ENCODE data around the gene LAMC3. TPM values are rescaled to one million over a fixed set of nuclear protein-coding genes. Genes with fewer than 3 reads are reported as not detected.
"Not testable (repeated sequence)": the region's sequence is repeated elsewhere in the genome, so short reads cannot be mapped to it uniquely, and the experiment has no call there.

Gene LAMC3
- total RNA-seq, 1 donor from 2014 or later: 0.03 TPM

GRCh38 chr9:131099102-131099606 is 90.2 kb downstream of the LAMC3 start:
- DNase-seq: no peak
- ATAC-seq (ENCODE audit: poor library complexity): no peak
- intact Hi-C loops (cut with DNase I): no loop called here

- DNase-seq; intact Hi-C loops (cut with DNase I); ATAC-seq (ENCODE audit: poor library complexity): not testable (repeated sequence)
Observed at GRCh38 chr9:131099845-131100244, 90.9 kb downstream of the LAMC3 start.

GRCh38 chr9:131100445-131100844 is 91.5 kb downstream of the LAMC3 start:
- DNase-seq: no peak
- no peak for ATAC-seq (ENCODE audit: poor library complexity)
- intact Hi-C loops (cut with DNase I): no loop called here

GRCh38 chr9:131101207-131101964 is 92.4 kb downstream of the LAMC3 start:
- ATAC-seq (ENCODE audit: poor library complexity): no peak
- DNase-seq: no peak
- intact Hi-C loops (cut with DNase I): no loop called here

- ATAC-seq (ENCODE audit: poor library complexity) (no peak), DNase-seq (no peak)
- intact Hi-C loops (cut with DNase I): no loop called here
Observed at GRCh38 chr9:131103024-131103423, 94.0 kb downstream of the LAMC3 start.

- no peak for DNase-seq
- intact Hi-C loops (cut with DNase I): no loop called here
- ATAC-seq (ENCODE audit: poor library complexity): no peak
Observed at GRCh38 chr9:131103535-131103934, 94.6 kb downstream of the LAMC3 start.

GRCh38 chr9:131104016-131104740 is 95.2 kb downstream of the LAMC3 start:
- ATAC-seq (ENCODE audit: poor library complexity) (no peak), DNase-seq (no peak)
- intact Hi-C loops (cut with DNase I): no loop called here

- DNase-seq (no peak), ATAC-seq (ENCODE audit: poor library complexity) (no peak)
- intact Hi-C loops (cut with DNase I): no loop called here
Observed at GRCh38 chr9:131105952-131106351, 97.0 kb downstream of the LAMC3 start.

- ATAC-seq (ENCODE audit: poor library complexity) (peak; percentile 67), DNase-seq (peak; percentile 72)
- intact Hi-C loops (cut with DNase I): no loop called here
Observed at GRCh38 chr9:131107760-131108159, 98.8 kb downstream of the LAMC3 start.

GRCh38 chr9:131111186-131111853 is 102.3 kb downstream of the LAMC3 start:
- no peak for DNase-seq
- intact Hi-C loops (cut with DNase I): no loop called here
- ATAC-seq (ENCODE audit: poor library complexity): no peak

- DNase-seq (no peak), ATAC-seq (ENCODE audit: poor library complexity) (no peak)
- intact Hi-C loops (cut with DNase I): no loop called here
Observed at GRCh38 chr9:131111854-131112311, 102.9 kb downstream of the LAMC3 start.

GRCh38 chr9:131112374-131113154 is 103.6 kb downstream of the LAMC3 start:
- no peak for ATAC-seq (ENCODE audit: poor library complexity)
- no peak for DNase-seq
- intact Hi-C loops (cut with DNase I): no loop called here

- intact Hi-C loops (cut with DNase I): no loop called here
- ATAC-seq (ENCODE audit: poor library complexity): no peak
- DNase-seq: no peak
Observed at GRCh38 chr9:131113655-131114054, 104.7 kb downstream of the LAMC3 start.

- intact Hi-C loops (cut with DNase I): no loop called here
- DNase-seq: no peak
- ATAC-seq (ENCODE audit: poor library complexity): no peak
Observed at GRCh38 chr9:131114084-131114535, 105.1 kb downstream of the LAMC3 start.

- DNase-seq; intact Hi-C loops (cut with DNase I); ATAC-seq (ENCODE audit: poor library complexity): not testable (repeated sequence)
Observed at GRCh38 chr9:131115360-131115742, 106.4 kb downstream of the LAMC3 start.

GRCh38 chr9:131116281-131117120 is 107.5 kb downstream of the LAMC3 start:
- intact Hi-C loops (cut with DNase I): no loop called here
- ATAC-seq (ENCODE audit: poor library complexity) (peak; percentile 62), DNase-seq (peak; percentile 59)

GRCh38 chr9:131117121-131117761 is 108.3 kb downstream of the LAMC3 start:
- ATAC-seq (ENCODE audit: poor library complexity): peak; percentile 34
- DNase-seq: no peak
- intact Hi-C loops (cut with DNase I): no loop called here

Data from Right ventricle myocardium superior (tissue), 1 donor.